Renal cortical epithelial cell (primary cell): ENCODE data around the gene BSPRY. TPM values are rescaled to one million over a fixed set of nuclear protein-coding genes. Genes with fewer than 3 reads are reported as not detected.
"Not testable (repeated sequence)": the region's sequence is repeated elsewhere in the genome, so short reads cannot be mapped to it uniquely, and the experiment has no call there.

Experiments
- DNase-seq: peaks from one replicate; pipeline ENCODE4 v3.0.0-alpha.2; 2011; ENCODE audit warnings: low read depth
- total RNA-seq: library from RNA; depleted of rRNA; stranded (reverse); fragments of >200 nt; gene quantifications from 2 replicates; pipeline ENCODE4 v1.2.3, GENCODE V29; 2014

The BSPRY gene
- total RNA-seq, 1 donor from 2014 or later, result 0.45 TPM

DNA sequence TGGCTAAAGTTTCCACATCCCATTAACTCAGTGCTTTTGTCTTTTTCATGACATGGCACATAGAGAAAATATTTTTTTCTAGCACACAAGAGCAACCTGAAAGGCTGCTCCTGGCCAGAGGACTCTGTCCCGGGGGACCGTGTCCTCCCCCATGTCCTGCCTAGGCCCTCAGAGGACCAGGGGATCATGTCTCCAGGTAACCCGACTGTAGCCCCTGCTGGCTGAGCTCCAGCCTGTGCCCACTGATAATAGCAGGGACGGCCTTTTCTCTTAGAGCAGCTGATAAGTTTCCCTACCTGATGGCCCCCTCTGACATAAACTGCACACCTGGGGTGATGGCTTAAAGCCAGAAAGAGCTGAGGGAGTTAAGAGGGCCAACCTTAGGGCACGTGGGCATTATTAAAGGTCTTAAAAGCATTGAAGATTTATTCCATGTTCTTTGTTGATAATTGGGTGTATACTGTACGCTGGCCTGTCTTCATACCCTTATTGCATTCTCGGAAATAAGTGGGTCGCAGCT, 21.5 kb downstream of the BSPRY start:
- no peak for DNase-seq

DNA sequence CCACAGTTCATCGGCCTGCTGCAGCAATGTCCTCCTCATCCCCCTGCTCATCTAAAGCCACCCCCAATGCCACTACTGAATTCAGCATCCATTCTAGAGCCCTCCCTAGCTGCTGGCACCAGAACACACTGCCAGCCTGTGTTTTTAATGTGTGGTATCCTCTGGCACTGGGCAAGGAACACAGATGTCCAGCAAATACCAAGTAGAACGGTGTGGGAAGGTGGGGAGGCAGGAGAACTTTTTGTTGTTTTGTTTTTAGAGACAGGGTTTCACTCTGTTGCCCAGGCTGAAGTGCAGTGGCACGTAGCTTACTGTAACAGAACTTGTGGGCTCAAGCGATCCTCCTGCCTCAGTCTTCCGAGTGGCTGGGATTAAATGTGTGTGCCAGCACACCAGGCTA, 22.7 kb downstream of the BSPRY start:
- no peak for DNase-seq

DNA sequence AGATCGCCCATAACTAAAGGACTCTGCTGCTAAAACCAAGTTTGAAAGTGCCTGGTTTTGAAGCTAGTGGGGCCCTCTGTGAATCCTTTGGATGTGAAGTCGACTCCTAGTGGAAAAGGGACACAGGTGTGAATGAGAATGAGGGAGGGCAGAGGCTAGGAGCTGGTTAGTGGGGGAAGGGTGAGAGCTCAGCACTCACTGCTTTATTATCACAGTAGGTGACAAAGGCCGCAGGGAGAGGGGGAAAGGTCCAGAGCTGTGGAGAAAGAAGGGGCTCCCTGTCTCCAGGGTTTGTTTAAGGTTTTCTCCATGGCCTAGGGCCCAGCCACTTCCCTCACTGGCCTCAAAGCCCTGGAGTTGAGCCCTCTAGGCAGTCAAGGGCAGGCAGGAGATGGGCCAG, 23.9 kb downstream of the BSPRY start:
- DNase-seq, result no peak

- no peak for DNase-seq
Measured at GRCh38 chr9:113373676-113374392, 24.5 kb downstream of the BSPRY start.

DNA sequence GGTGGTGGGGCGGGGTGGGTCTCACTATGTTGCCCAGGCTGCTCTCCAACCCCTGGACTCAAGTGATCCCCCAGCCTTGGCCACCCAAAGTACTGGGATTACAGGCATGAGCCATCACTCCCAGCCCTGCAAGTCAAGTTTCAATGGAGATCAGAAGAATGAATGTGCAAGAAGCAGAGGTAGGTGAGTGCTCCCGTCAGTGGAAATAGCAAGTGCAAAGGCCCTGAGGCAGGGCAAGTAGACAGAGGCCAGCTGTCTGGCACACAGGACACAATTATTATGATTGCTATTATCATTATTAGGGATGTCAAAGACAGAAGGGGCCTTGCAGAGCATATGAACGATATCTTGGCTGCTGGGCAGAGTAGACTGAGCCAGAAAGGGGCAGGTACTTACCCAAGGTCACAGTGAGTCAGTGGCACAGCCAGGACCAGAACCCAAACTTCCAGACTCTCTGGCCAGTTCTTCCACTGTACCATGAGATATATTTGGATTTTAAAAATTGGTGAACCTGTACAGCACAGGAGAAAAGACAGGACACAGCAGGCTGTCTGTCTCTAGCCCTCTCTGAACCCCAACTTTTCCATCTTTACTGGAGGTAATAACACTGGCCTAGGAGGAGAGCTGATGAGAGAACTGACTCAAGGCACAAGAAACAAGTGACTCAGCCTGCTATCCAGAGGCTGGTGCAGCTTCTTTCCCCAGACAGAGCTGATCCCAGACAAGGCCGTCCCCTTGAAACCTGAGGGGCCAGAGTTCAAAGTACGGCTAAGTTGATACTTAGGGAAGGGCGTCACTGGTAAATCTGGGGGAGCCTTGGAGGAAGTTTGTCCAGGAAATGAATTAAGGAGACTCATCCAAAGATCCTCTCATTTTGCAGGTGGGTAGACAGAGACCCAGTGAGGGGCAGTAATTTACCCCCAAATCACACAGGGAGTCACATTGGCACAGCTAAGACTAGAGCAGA, 26.0 kb downstream of the BSPRY start:
- DNase-seq, result peak; percentile 57

- DNase-seq, result peak; percentile 59
Measured at GRCh38 chr9:113376634-113377567, 27.6 kb downstream of the BSPRY start, which contains the start of gene HDHD3. HDHD3 (minus strand) TSS chr9:113376986; CDS start chr9:113374354, 2,632 bp downstream.

- DNase-seq, result not testable (repeated sequence)
Measured at GRCh38 chr9:113379094-113379828, 29.9 kb downstream of the BSPRY start.

DNA sequence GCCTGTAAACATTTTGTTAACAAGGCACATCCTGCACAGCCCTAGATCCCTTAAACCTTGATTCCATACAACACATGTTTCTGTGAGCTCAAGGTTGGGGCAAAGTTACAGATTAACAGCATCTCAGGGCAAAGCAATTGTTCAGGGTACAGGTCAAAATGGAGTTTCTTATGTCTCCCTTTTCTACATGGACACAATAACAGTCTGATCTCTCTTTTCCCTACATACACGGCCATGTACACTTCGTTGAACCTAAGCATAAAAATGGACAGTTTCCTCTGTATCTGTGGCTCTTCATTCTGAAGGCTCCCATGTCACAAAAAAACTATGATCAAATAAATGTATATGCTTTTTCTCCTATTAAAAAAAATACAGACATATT, 30.5 kb downstream of the BSPRY start:
- not testable (repeated sequence) for DNase-seq

DNA sequence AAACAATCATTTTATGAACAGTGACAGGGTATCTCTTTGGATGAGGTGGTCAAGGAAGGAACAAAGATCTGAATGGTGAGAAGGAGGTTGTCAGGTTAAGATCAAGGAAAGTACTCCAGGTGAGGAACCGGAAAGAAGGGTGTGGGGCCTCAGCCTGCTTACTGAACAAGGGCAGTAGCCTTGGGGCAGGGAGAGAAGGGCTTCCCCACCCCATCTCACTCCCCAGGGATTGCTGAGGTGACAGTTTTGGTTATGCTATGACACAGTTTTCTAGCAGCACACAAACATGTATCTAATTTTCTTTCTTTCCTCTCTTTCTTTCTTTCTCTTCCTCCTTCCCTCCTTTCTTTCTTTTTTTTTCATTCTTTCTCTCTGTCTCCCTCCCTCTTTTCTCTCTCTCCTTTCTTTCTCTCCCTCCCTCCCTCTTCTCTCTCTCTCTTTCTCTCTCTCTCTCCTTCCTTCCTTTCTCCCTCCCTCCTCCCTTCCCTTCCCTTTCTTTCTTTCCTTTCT, 31.6 kb downstream of the BSPRY start:
- DNase-seq, result no peak

GRCh38 chr9:113381441-113381840, 32.1 kb downstream of the BSPRY start:
- DNase-seq, result not testable (repeated sequence)

DNA sequence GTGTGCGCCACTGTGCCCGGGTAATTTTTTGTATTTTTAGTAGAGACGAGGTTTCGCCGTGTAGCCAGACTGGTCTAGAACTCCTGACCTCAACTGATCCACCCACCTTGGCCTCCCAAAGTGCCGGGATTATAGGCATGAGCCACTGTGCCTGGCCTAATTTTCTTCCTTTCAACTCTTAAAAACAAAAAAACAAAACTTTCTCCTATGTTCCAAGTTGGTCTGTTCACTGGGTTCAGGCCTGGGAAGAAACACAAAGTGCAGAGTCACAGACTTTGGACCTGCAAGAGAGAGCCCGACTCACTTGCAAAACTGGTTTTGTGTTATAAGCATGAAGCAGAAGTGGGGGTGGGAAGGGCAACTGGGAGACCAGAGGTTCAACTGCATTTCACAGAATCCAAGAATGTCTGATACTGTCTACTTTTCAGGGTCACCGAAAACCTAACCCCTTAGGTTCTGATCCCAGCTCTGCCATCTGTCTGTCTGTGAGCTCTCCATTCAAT, 32.6 kb downstream of the BSPRY start:
- DNase-seq, result peak; percentile 51

- DNase-seq, result no peak
Measured at GRCh38 chr9:113386571-113387393, 37.4 kb downstream of the BSPRY start.

GRCh38 chr9:113387560-113388230, 38.4 kb downstream of the BSPRY start:
- DNase-seq, result peak; percentile 90

- no peak for DNase-seq
Measured at GRCh38 chr9:113388833-113389232, 39.5 kb downstream of the BSPRY start.

DNA sequence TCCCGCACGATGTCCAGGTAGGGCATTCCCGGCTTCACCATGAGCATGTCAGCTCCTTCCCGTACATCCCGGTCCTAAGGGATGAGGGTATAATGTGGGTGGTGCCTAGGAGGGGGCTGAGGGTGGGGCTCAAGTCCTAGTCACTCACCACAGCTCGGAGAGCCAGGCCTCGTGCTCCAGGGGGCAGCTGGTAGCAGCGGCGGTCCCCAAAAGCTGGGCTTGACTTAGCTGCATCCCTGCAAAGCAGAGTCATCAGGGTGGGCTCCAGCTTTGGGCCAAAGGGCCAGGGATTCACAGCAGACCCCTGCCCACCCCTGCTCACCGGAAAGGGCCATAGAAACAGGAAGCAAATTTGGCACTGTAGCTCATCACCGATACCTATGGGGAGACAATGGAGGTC, 40.1 kb downstream of the BSPRY start:
- DNase-seq, result no peak

- no peak for DNase-seq
Measured at GRCh38 chr9:113390192-113390960, 41.0 kb downstream of the BSPRY start.

- no peak for DNase-seq
Measured at GRCh38 chr9:113391917-113392316, 42.6 kb downstream of the BSPRY start.

GRCh38 chr9:113393281-113393680, 43.9 kb downstream of the BSPRY start:
- no peak for DNase-seq
